Stimulated activated CD4-positive, alpha-beta T cell treated with anti-CD3 and anti-CD28 coated beads, TNF-alpha, amount 100 ng/mL, for 48 hours (primary cell): Measurements from ENCODE around the gene NHP2.
A peak's percentile ranks its signal among the peaks of the same experiment; 100 is the strongest.

ENCODE experiments used
- DNase-seq, 3 donors: peaks; one replicate each; pipeline ENCODE4 v3.0.0-alpha.2; 2020; ENCODE audit warnings: low read depth in 3 of 3

NHP2 gene

GRCh38 chr5:178114325-178115135 is 39.2 kb downstream of the NHP2 start:
- DNase-seq: no peak

DNA sequence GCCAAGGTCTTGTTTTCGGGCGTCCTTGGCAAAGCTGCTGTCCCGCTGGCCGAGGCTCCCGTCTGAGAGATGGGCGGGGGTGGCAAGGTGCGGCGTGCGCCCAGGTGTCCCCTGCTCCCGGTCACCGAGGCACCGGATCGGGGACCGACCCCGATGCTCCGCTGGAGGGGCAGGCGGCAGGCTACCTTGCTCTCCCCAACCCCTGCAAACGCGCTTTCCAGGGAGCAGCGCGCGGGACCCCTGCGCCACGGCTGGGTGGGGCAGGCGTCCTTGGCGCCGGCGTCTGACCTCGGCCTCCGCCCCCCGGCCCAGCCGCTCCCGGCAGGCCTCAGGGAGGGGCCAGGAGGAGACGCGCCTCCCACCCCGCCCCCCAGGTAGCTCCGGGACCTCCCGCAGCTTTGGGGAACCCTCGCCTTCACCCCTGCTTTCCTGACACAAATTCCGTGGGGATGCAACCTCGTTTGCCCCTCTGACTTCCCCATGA is 39.8 kb downstream of the NHP2 start:
- DNase-seq: no peak

DNA sequence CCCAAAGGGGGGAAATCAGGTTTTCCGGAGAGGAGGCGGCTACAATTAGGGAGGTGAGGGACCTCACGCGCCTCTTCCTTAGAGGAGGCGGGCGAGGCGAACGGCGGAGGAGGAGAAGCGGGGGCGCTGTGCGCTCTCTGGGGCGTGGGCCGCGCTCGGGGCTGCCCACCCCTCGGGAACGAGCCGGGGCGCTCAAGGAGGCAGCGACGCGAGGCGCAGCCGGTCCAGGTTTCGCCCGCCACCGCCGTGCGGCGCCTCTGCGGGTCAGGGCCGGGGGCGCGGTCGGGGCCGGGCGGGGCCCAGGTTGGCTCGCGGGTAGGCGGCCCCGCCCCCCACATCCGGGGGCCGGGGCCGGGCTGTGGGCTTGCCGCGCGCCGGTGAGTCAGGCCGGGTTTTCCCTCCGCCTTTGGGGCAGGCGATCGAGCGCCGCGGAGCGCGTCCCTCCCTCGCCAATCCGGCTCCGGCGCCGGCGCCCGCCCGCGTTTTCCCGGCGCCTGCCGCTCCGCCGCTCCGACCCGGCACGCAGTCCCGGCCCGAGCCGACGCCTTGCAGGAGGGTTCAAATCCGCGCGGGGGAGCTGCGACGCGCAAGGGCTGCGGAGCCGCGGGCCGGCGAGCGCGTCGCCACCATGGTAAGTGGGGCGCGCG is 40.4 kb downstream of the NHP2 start, which contains the start of gene N4BP3:
N4BP3 (plus strand) TSS at position 392 of the 647 bp plus-strand sequence. CDS start 6,052 bp downstream, outside the sequence.
- DNase-seq: peak; percentile 65 to 86 (median 65)

DNA sequence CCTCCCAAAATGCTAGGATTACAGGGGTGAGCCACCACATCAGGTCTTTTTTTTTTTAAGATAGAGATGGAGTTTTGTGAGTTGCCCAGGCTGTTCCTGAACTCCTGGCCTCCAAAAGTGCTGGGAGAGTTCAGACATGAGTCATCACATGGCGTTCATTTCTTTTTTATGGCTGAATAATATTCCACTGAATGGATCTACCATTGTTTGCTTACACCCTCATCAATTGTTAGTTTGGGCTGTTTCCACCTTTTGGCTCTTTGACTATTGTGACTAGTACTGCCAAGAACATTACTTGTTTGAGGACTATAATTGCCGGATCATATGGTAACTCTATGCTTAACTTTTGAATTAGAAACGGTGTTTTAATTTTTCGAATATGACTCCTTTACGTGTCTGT is 41.1 kb downstream of the NHP2 start:
- no peak for DNase-seq

DNA sequence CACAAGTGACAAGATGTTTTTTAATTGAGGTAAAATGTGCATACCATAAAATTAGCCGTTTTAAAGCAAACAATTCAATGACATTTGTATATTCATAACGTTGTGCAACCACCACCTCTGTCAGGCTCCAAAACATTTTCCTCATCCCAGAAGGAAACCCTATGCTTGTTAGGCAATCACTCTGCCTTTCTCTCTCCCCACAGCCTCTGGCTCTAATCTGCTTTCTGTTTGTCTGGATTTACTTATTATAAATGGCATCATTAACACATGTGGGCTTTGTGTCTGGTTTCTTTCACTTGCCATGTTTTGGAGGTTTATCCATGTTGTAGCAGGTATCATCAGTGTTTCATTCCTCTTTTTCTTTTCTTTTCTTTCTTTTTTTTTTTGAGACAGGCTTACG is 41.8 kb downstream of the NHP2 start:
- no peak for DNase-seq

GRCh38 chr5:178110511-178110910 is 43.2 kb downstream of the NHP2 start:
- DNase-seq: no peak

DNA sequence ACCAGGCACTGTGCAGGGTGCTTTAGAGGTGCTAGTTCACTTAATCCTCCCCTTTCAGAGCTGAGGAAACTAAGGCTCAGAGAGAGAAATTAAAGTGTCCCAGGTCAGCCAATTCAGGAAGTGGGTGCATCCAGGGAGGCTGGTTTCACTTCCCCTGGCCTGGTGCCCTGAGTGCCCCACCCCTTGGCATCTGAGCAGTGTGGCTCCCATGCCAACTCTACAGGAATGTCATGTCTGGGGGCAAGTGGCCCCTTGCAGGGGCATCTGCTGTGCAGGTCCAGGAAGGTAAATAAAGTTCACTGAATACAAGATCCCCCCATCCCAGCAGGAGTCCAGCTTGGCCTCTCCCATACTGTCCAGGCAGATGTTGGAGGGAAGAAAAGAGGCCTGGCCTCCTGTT is 44.7 kb downstream of the NHP2 start:
- DNase-seq: no peak

DNA sequence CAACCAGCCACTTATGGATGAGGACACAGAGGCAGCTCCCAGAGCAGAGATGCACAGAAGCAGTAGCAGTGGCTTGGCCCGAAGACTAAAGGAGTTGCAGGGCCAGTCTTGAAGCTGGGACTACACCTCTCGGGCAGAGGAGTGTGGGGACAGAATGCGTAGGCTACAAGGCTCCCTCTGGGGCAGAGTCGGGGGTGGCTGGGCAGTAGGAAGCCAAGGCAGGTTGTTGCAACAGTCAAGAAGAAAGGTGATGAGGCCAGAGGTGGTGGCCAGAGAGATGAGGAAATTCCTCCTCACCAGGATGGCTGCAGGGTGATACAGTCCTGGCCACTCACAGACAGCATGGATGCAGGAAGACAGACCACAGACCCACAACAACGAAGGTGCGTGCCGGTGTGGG is 45.2 kb downstream of the NHP2 start:
- DNase-seq: no peak

GRCh38 chr5:178107756-178108310 is 45.9 kb downstream of the NHP2 start:
- no peak for DNase-seq

- no peak for DNase-seq
These were observed 47.0 kb downstream of the NHP2 start for GRCh38 chr5:178106556-178107239.

DNA sequence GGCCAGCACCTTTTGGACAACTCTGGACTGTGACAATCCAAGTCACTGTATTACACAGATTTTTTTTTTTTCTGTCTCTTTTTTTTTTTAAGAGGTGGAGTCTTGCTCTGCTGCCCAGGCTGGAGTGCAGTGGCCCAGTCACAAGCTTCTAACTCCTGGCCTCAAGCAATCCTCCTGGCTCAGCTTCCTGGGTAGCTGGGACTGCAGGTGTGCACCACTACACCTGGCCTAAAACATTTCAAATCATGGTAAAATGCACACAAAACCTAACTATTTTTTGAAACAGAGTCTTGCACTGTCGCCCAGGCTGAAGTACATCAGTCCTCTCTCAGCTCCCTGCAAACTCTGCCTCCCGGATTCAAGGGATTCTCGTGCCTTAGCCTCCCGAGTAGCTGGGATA is 47.6 kb downstream of the NHP2 start:
- DNase-seq: no peak

GRCh38 chr5:178104492-178104891 is 49.2 kb downstream of the NHP2 start:
- no peak for DNase-seq

DNA sequence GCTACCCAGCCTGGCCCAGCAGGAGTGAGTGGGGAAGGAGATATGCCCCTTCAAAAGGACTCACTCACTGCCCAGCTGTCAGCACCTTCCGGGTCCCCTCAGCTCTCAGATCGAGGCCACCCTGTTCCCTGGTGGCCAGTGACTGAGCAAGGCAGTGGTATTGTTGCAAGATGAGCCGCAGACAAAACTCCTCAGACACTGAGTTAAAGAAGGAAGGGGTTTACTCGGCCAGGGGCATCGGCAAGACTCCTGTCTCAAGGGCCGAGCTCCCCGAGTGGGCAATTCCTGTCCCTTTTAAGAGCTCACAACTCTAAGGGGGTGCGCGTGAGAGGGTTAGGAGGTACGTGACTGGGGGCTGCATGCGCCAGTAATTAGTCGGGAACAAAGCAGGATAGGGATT is 50.1 kb downstream of the NHP2 start:
- no peak for DNase-seq
